ENCODE data around the gene NLGN3. TPM values are rescaled to one million over a fixed set of nuclear protein-coding genes. Genes with fewer than 3 reads are reported as not detected.

Gene NLGN3
- total and polyA plus RNA-seq, 9 donors: 2.1 to 10.9 (median 5.2) TPM

GRCh38 chrX:71184092-71184491 is 39.5 kb downstream of the NLGN3 start:
- H3K27me3 ChIP-seq: no peaks in the 10 kb centered on the region
- no peaks in the 10 kb centered on the region for H3K4me1 ChIP-seq (ENCODE audit: insufficient read depth)
- 45 to 51% (median 45%) methylated on average over 5 of the region's 5 CpGs for WGBS, 3 donors
- no peaks in the 10 kb centered on the region for H3K9me3 ChIP-seq
- H3K27ac ChIP-seq: no peak overlapping the region
- DNase-seq: no peak
- no peaks in the 10 kb centered on the region for H3K36me3 ChIP-seq
- H3K4me3 ChIP-seq: no peak overlapping the region
- no peak for TF ChIP-seq CTCF (IDR thresholded peaks at IDR 0.05)
- intact Hi-C loops (cut with DNase I): loop anchor here in 1 of 4 donors (10.0 kb wide), 1 partner anchor 71 kb away; the partner anchor contains the start of gene ZMYM3

DNA sequence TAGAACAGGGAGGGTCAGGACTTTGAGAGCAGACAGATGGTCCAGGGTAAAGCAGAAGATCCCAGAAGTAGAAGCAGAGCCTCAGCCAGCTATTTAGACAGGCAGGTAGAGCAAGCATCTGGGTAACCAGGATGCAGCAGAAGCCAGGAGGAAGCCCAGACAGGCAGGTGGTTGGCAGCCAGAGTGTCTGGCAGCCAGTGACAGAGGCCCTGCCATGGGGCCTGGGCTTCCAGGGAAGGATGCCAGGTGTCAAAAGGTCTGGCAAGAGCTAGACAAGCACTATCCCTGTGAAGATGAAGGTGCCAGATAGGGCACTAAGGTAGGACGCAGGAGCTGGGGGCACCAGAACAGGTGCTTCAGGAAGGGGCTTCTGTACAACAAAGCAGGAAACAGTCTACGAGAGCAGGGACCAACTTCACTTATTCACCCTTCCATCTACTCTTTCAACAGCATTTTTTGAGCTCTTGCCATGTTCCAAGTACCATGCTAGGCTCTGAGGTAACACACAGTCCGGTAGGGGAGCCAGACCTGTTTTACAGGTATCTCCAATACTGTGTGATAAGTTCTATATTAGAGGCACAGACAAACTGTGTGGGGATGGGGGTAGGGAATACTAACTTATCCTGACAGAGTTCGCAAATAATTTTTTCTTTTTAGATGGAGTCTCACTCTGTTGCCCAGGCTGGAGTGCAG is 40.3 kb downstream of the NLGN3 start:
- intact Hi-C loops (cut with DNase I): loop anchor here in 1 of 4 donors (10.0 kb wide), 1 partner anchor 70 kb away; the partner anchor contains the start of gene ZMYM3

DNA sequence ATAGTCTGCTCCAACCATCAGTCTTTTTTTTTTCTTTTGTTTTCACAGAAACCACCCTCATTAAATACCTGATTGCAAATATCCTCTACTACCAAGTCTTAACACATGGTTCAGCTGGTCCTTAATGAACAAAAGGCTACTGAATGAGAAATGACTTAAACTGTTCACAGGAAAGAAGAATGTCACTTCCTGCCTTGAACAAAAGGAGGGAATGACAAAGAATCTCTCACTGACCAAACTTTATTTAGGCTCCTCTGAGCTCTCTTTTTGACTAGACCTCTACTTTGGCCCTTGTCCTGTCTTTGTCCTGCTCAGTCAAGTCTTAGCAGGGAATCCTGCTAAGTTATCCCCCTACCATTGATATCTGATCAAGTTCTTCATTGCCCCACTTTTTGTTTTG is 46.6 kb downstream of the NLGN3 start:
- H3K4me1 ChIP-seq (ENCODE audit: insufficient read depth): no peaks in the 10 kb centered on the region
- no peak overlapping the region for H3K27ac ChIP-seq
- intact Hi-C loops (cut with DNase I): no loop called here
- no peak for DNase-seq
- no peak for TF ChIP-seq EP300 (IDR thresholded peaks at IDR 0.05)
- TF ChIP-seq POLR2A (IDR thresholded peaks at IDR 0.05): no peak
- TF ChIP-seq CTCF (IDR thresholded peaks at IDR 0.05): no peak
- H3K4me3 ChIP-seq: no peak overlapping the region
- no peaks in the 10 kb centered on the region for H3K27me3 ChIP-seq
- no peaks in the 10 kb centered on the region for H3K36me3 ChIP-seq
- no peaks in the 10 kb centered on the region for H3K9me3 ChIP-seq

More for the DNA sequence above, 40.3 kb downstream of the NLGN3 start:
- no peak for DNase-seq
- Histone ChIP-seq H3K27ac (no peak overlapping the region), H3K4me3 (no peak overlapping the region), H3K27me3 (no peaks in the 10 kb centered on the region), H3K4me1 (ENCODE audit: insufficient read depth) (no peaks in the 10 kb centered on the region), H3K9me3 (no peaks in the 10 kb centered on the region), H3K36me3 (no peaks in the 10 kb centered on the region)
- TF ChIP-seq CTCF (IDR thresholded peaks at IDR 0.05): no peak
- no peak for TF ChIP-seq POLR2A (IDR thresholded peaks at IDR 0.05)
- TF ChIP-seq EP300 (IDR thresholded peaks at IDR 0.05): no peak
- 77 to 79% (median 77%) methylated on average over 4 of the region's 4 CpGs for WGBS, 3 donors

GRCh38 chrX:71195964-71196649 is 51.5 kb downstream of the NLGN3 start:
- 60 to 70% (median 67%) methylated on average over 4 of the region's 4 CpGs for WGBS, 3 donors
- H3K9me3 ChIP-seq: no peaks in the 10 kb centered on the region
- intact Hi-C loops (cut with DNase I): no loop called here
- H3K36me3 ChIP-seq: no peaks in the 10 kb centered on the region
- H3K27ac ChIP-seq: no peak overlapping the region
- no peaks in the 10 kb centered on the region for H3K27me3 ChIP-seq
- DNase-seq: no peak
- no peak overlapping the region for H3K4me3 ChIP-seq
- TF ChIP-seq POLR2A (IDR thresholded peaks at IDR 0.05): no peak
- TF ChIP-seq CTCF (IDR thresholded peaks at IDR 0.05): no peak
- TF ChIP-seq EP300 (IDR thresholded peaks at IDR 0.05): no peak
- no peaks in the 10 kb centered on the region for H3K4me1 ChIP-seq (ENCODE audit: insufficient read depth)
